Liver (tissue), 9 donors: ENCODE results near the gene ATXN1. TPM values are rescaled to one million over a fixed set of nuclear protein-coding genes. Genes with fewer than 3 reads are reported as not detected.

ENCODE experiments used
- DNase-seq: peaks from one replicate; pipeline ENCODE4 v3.0.0-alpha.2; 2017; ENCODE audit warnings: low spot score
- H3K27ac ChIP-seq, 2 donors: one replicate each; pipeline ENCODE4 v1.7.0; 2013; ENCODE audit warnings: inconsistent platforms in 2 of 2, low read length in 2 of 2, control low read depth in 1 of 2, low read depth in 1 of 2, mild to moderate bottlenecking in 1 of 2
- H3K27me3 ChIP-seq, 4 donors: one replicate each; pipeline versions ENCODE4 v1.6.1 to v1.7.0; 2013; ENCODE audit warnings: low read length in 3 of 4, inconsistent platforms in 1 of 4, mild to moderate bottlenecking in 1 of 4, moderate library complexity in 1 of 4; ENCODE audit not compliant: control insufficient read depth in 4 of 4, insufficient read depth in 4 of 4
- H3K36me3 ChIP-seq, 4 donors: one replicate each; pipeline versions ENCODE4 v1.6.1 to v1.7.0; 2013; ENCODE audit warnings: low read length in 3 of 4, mild to moderate bottlenecking in 3 of 4, low read depth in 1 of 4, moderate library complexity in 1 of 4; ENCODE audit not compliant: control insufficient read depth in 4 of 4, insufficient read depth in 3 of 4
- H3K4me1 ChIP-seq, 4 donors: one replicate each; pipeline versions ENCODE4 v1.6.1 to v1.7.0; 2013; ENCODE audit warnings: low read length in 3 of 4, mild to moderate bottlenecking in 3 of 4, moderate library complexity in 1 of 4; ENCODE audit not compliant: control insufficient read depth in 4 of 4, insufficient read depth in 4 of 4
- H3K4me3 ChIP-seq, 3 donors: one replicate each; pipeline versions ENCODE4 v1.6.1 to v1.7.0; 2013; ENCODE audit warnings: low read length in 3 of 3, control low read depth in 1 of 3, low read depth in 1 of 3, mild to moderate bottlenecking in 1 of 3
- H3K9ac ChIP-seq, 2 donors: one replicate each; pipeline ENCODE4 v1.7.0; 2013; ENCODE audit warnings: low read length in 2 of 2, mild to moderate bottlenecking in 2 of 2, moderate library complexity in 2 of 2, control low read depth in 1 of 2, low read depth in 1 of 2
- H3K9me3 ChIP-seq, 4 donors: one replicate each; pipeline versions ENCODE4 v1.6.1 to v1.7.0; 2013; ENCODE audit warnings: low read length in 3 of 4; ENCODE audit not compliant: control insufficient read depth in 4 of 4
- ATF3 ChIP-seq: IDR thresholded peaks from 2 replicates; pipeline ENCODE4 v1.6.1; 2016; ENCODE audit warnings: antibody characterized with exemption
- CTCF ChIP-seq: fragments of 150-350 bp; IDR thresholded peaks from 2 replicates; pipeline ENCODE4 v1.5.1; 2017; ENCODE audit warnings: improper control_type of control experiment, low read depth, low read length; ENCODE audit not compliant: missing input control
- EGR1 ChIP-seq, 2 donors: IDR thresholded peaks; 2 replicates each; pipeline ENCODE4 v1.6.1; 2016 to 2018; ENCODE audit warnings: antibody characterized with exemption in 2 of 2, low read depth in 2 of 2
- FOXA1 ChIP-seq: IDR thresholded peaks from 2 replicates; pipeline ENCODE4 v1.6.1; 2016; ENCODE audit warnings: antibody characterized with exemption
- FOXA2 ChIP-seq: IDR thresholded peaks from 2 replicates; pipeline ENCODE4 v1.6.1; 2016; ENCODE audit warnings: antibody characterized with exemption
- GABPA ChIP-seq, 2 donors: IDR thresholded peaks in 1 of 2; conservative IDR thresholded peaks in 1 of 2; 2 replicates each; pipeline ENCODE4 v1.6.1; 2016; ENCODE audit warnings: antibody characterized with exemption in 2 of 2, mild to moderate bottlenecking in 1 of 2, moderate library complexity in 1 of 2
- HNF4A ChIP-seq, 2 donors: conservative IDR thresholded peaks; 2 replicates each; pipeline ENCODE4 v1.6.1; 2016; ENCODE audit warnings: antibody characterized with exemption in 2 of 2, mild to moderate bottlenecking in 2 of 2
- HNF4G ChIP-seq: IDR thresholded peaks from 2 replicates; pipeline ENCODE4 v1.6.1; 2016; ENCODE audit warnings: antibody characterized with exemption
- JUND ChIP-seq, 2 donors: IDR thresholded peaks; 2 replicates each; pipeline ENCODE4 v1.6.1; 2016; ENCODE audit warnings: antibody characterized with exemption in 2 of 2
- MAX ChIP-seq: IDR thresholded peaks from 2 replicates; pipeline ENCODE4 v1.6.1; 2016; ENCODE audit warnings: antibody characterized with exemption
- NR2F2 ChIP-seq: IDR thresholded peaks from 2 replicates; pipeline ENCODE4 v1.6.1; 2016; ENCODE audit warnings: antibody characterized with exemption
- RAD21 ChIP-seq, 2 donors: IDR thresholded peaks; 2 replicates each; pipeline ENCODE4 v1.6.1; 2016; ENCODE audit warnings: antibody characterized with exemption in 2 of 2, mild to moderate bottlenecking in 2 of 2
- REST ChIP-seq: IDR thresholded peaks from 2 replicates; pipeline ENCODE4 v1.6.1; 2016; ENCODE audit warnings: antibody characterized with exemption, mild to moderate bottlenecking
- RXRA ChIP-seq, 2 donors: IDR thresholded peaks; 2 replicates each; pipeline ENCODE4 v1.6.1; 2017 to 2018; ENCODE audit warnings: antibody characterized with exemption in 2 of 2, mild to moderate bottlenecking in 1 of 2
- SP1 ChIP-seq: IDR thresholded peaks from 2 replicates; pipeline ENCODE4 v1.6.1; 2018; ENCODE audit warnings: antibody characterized with exemption, mild to moderate bottlenecking
- TAF1 ChIP-seq: conservative IDR thresholded peaks from 2 replicates; pipeline ENCODE4 v1.6.1; 2016; ENCODE audit warnings: antibody characterized with exemption, mild to moderate bottlenecking
- YY1 ChIP-seq: IDR thresholded peaks from 2 replicates; pipeline ENCODE4 v1.6.1; 2016; ENCODE audit warnings: antibody characterized with exemption, mild to moderate bottlenecking
- ZBTB33 ChIP-seq: IDR thresholded peaks from 2 replicates; pipeline ENCODE4 v1.6.1; 2016; ENCODE audit warnings: antibody characterized with exemption
- WGBS: extraction: QIAGEN DNeasy Blood & Tissue Kit; methylation state at CpG from one replicate; pipeline ENCODE4 v1.1.7; 2013; 5-methylcytosine and 5-hydroxymethylcytosine counted together
- polyA plus RNA-seq, 2 donors: library from polyadenylated mRNA; stranded (reverse) in 1 of 2; unstranded in 1 of 2; fragments of 200-250 nt in 1 of 2; fragments of >200 nt in 1 of 2; fragmentation: Nextera tagmentation in 1 of 2; extraction: Ambion mirVana in 1 of 2; gene quantifications; one replicate each; pipeline versions ENCODE4 v1.2.1 to v1.2.3, GENCODE V29; 2013 to 2015
- total RNA-seq, 2 donors: library from RNA; depleted of rRNA; stranded (reverse); fragments of >200 nt; gene quantifications; one replicate each; pipeline ENCODE4 v1.2.3, GENCODE V29; 2014
- donor health status: healthy.
- donor health status: healthy.
- donor health status: healthy.
- donor health status: healthy.
- donor health status: healthy.

Gene ATXN1
- total and polyA plus RNA-seq, 4 donors, result 4.3 to 29.7 (median 8.2) TPM

GRCh38 chr6:16553531-16553930 lies 207.7 kb downstream of the ATXN1 start:
- no peak overlapping the region for H3K9ac ChIP-seq
- 98% methylated on average over 3 of the region's 3 CpGs for WGBS
- TF ChIP-seq RXRA (IDR thresholded peaks at IDR 0.05) (no peak), TAF1 (no peak), CTCF (no peak)
- no peaks in the 10 kb centered on the region for H3K27me3 ChIP-seq
- no peaks in the 10 kb centered on the region for H3K9me3 ChIP-seq
- H3K4me3 ChIP-seq, result no peak overlapping the region
- H3K27ac ChIP-seq, result no peak overlapping the region
- no peaks in the 10 kb centered on the region for H3K4me1 ChIP-seq
- no peak for DNase-seq
- peaks cover 0 to 5% (median 2%) of the 10 kb centered on the region in 4 donors for H3K36me3 ChIP-seq

GRCh38 chr6:16551466-16551865 lies 209.8 kb downstream of the ATXN1 start:
- no peaks in the 10 kb centered on the region for H3K9me3 ChIP-seq
- no peak overlapping the region for H3K9ac ChIP-seq
- 97% methylated on average over 6 of the region's 6 CpGs for WGBS
- no peak overlapping the region for H3K4me3 ChIP-seq
- H3K36me3 ChIP-seq, result peaks cover 0 to 5% (median 2%) of the 10 kb centered on the region in 4 donors
- H3K27ac ChIP-seq, result no peak overlapping the region
- TF ChIP-seq CTCF (no peak), SP1 (no peak), YY1 (no peak), JUND (IDR thresholded peaks at IDR 0.05) (no peak), HNF4A (conservative IDR thresholded peaks at IDR 0.05) (no peak), NR2F2 (no peak), EGR1 (IDR thresholded peaks at IDR 0.05; ENCODE audit: low read depth in 2 of 2) (no peak), ATF3 (no peak), FOXA2 (no peak), MAX (no peak), GABPA (IDR thresholded peaks at IDR 0.05 in 1 of 2, conservative IDR thresholded peaks at IDR 0.05 in 1 of 2) (no peak), ZBTB33 (no peak), RAD21 (IDR thresholded peaks at IDR 0.05) (no peak), FOXA1 (no peak), REST (no peak), TAF1 (no peak), HNF4G (no peak)
- no peaks in the 10 kb centered on the region for H3K27me3 ChIP-seq
- H3K4me1 ChIP-seq, result no peaks in the 10 kb centered on the region
- DNase-seq, result no peak
